GM23338 (cell line): ENCODE data around the gene CCL27. TPM values are rescaled to one million over a fixed set of nuclear protein-coding genes. Genes with fewer than 3 reads are reported as not detected.

ENCODE experiments used
- ATAC-seq: fragments of 200-7000 bp; cut with Tn5 transposase; 3 replicates; pipeline ENCODE4 v1.9.1; 2020
- DNase-seq: peaks from one replicate; pipeline ENCODE4 v3.0.0-alpha.2; 2015; ENCODE audit warnings: low spot score
- H2AFZ ChIP-seq: fragments of 200-600 bp; sonication (generic); 2 replicates; pipeline ENCODE4 v1.8.0; 2016; ENCODE audit warnings: antibody characterized with exemption, mild to moderate bottlenecking, moderate library complexity
- H3F3A ChIP-seq: fragments of 200-600 bp; sonication (generic); replicated peaks from 2 replicates; pipeline ENCODE4 v1.8.0; 2017; ENCODE audit warnings: antibody characterized with exemption, mixed run types, low read depth
- H3K27ac ChIP-seq: fragments of 200-600 bp; sonication (generic); 2 replicates; pipeline ENCODE4 v1.6.1; 2016; ENCODE audit warnings: low read depth
- H3K27me3 ChIP-seq: fragments of 200-600 bp; sonication (generic); 2 replicates; pipeline ENCODE4 v1.8.0; 2016; ENCODE audit warnings: mild to moderate bottlenecking, mixed run types, moderate library complexity; ENCODE audit not compliant: insufficient read depth
- H3K36me3 ChIP-seq: fragments of 200-600 bp; sonication (generic); 2 replicates; pipeline ENCODE4 v1.8.0; 2016; ENCODE audit warnings: mild to moderate bottlenecking; ENCODE audit not compliant: insufficient read depth
- H3K4me1 ChIP-seq: fragments of 200-600 bp; sonication (generic); 2 replicates; pipeline ENCODE4 v1.8.0; 2016; ENCODE audit warnings: mild to moderate bottlenecking, moderate library complexity; ENCODE audit not compliant: insufficient read depth
- H3K4me2 ChIP-seq: fragments of 200-600 bp; sonication (generic); 2 replicates; pipeline ENCODE4 v1.7.1; 2017; ENCODE audit warnings: mixed run types
- H3K4me3 ChIP-seq: fragments of 200-600 bp; sonication (generic); 2 replicates; pipeline ENCODE4 v1.6.1; 2016; ENCODE audit warnings: mixed run types
- H3K79me2 ChIP-seq: fragments of 200-600 bp; sonication (generic); replicated peaks from 2 replicates; pipeline ENCODE4 v1.8.0; 2017; ENCODE audit warnings: mild to moderate bottlenecking; ENCODE audit not compliant: insufficient read depth
- H3K9me2 ChIP-seq: fragments of 200-600 bp; sonication (generic); 2 replicates; pipeline ENCODE4 v1.8.0; 2017; ENCODE audit not compliant: insufficient read depth
- H4K20me1 ChIP-seq: fragments of 200-600 bp; sonication (generic); replicated peaks from 2 replicates; pipeline ENCODE4 v1.8.0; 2017; ENCODE audit warnings: mild to moderate bottlenecking; ENCODE audit not compliant: insufficient read depth
- H3K27ac Mint-ChIP-seq: 2 replicates; pipeline ENCODE4 v1.8.0; 2020; ENCODE audit warnings: inconsistent platforms, mild to moderate bottlenecking, moderate library complexity, mixed read lengths
- H3K27me3 Mint-ChIP-seq: 3 replicates; pipeline ENCODE4 v1.8.0; 2022; ENCODE audit warnings: low read depth, mild to moderate bottlenecking, moderate library complexity, mixed read lengths, inconsistent platforms; ENCODE audit not compliant: insufficient read depth, poor library complexity
- H3K36me3 Mint-ChIP-seq: 3 replicates; pipeline ENCODE4 v1.8.0; 2021; ENCODE audit warnings: low read depth, mild to moderate bottlenecking, inconsistent platforms, moderate library complexity, mixed read lengths
- H3K4me1 Mint-ChIP-seq: 3 replicates; pipeline ENCODE4 v1.8.0; 2020; ENCODE audit warnings: mild to moderate bottlenecking, inconsistent platforms, mixed read lengths
- H3K4me3 Mint-ChIP-seq: 3 replicates; pipeline ENCODE4 v1.8.0; 2021; ENCODE audit warnings: moderate library complexity, mild to moderate bottlenecking, inconsistent platforms, mixed read lengths
- H3K9me3 Mint-ChIP-seq: 3 replicates; pipeline ENCODE4 v1.8.0; 2020; ENCODE audit warnings: moderate library complexity, mild to moderate bottlenecking, inconsistent platforms, mixed read lengths
- CREB1 ChIP-seq: fragments of 250-450 bp; sonication (Bioruptor Pico); IDR thresholded peaks from 2 replicates; pipeline ENCODE4 v1.5.0; 2020; ENCODE audit warnings: low read depth, mild to moderate bottlenecking, moderate library complexity
- CTCF ChIP-seq, 2 experiments: fragments of 200-600 bp in 1 of 2; sonication (generic) in 1 of 2; conservative IDR thresholded peaks; 2 replicates each; pipeline versions ENCODE4 v1.5.1 to v1.6.1; 2016 to 2017; ENCODE audit warnings: antibody characterized with exemption in 2 of 2, low read depth in 2 of 2, mild to moderate bottlenecking in 2 of 2, moderate library complexity in 1 of 2
- EZH2 ChIP-seq: fragments of 200-600 bp; sonication (generic); IDR thresholded peaks from one replicate; pipeline ENCODE4 v1.8.0; 2017; ENCODE audit warnings: antibody characterized with exemption, mild to moderate bottlenecking, low read depth; ENCODE audit not compliant: unreplicated experiment
- EZH2phosphoT487 ChIP-seq: fragments of 200-600 bp; sonication (generic); IDR thresholded peaks from one replicate; pipeline ENCODE4 v1.8.1; 2018; ENCODE audit warnings: antibody characterized with exemption; ENCODE audit not compliant: unreplicated experiment
- JUNB ChIP-seq: IDR thresholded peaks from one replicate; pipeline ENCODE4 v1.6.1; 2016; ENCODE audit warnings: antibody characterized with exemption; ENCODE audit not compliant: unreplicated experiment
- NANOG ChIP-seq: IDR thresholded peaks from 2 replicates; pipeline ENCODE4 v1.6.1; 2016; ENCODE audit warnings: antibody characterized with exemption, borderline replicate concordance
- POLR2AphosphoS5 ChIP-seq: IDR thresholded peaks from 2 replicates; pipeline ENCODE4 v1.6.1; 2016; ENCODE audit warnings: antibody characterized with exemption, low read depth
- REST ChIP-seq: IDR thresholded peaks from one replicate; pipeline ENCODE4 v1.6.1; 2018; ENCODE audit warnings: antibody characterized with exemption; ENCODE audit not compliant: unreplicated experiment
- STAT1 ChIP-seq: IDR thresholded peaks from one replicate; pipeline ENCODE4 v1.6.1; 2016; ENCODE audit warnings: antibody characterized with exemption; ENCODE audit not compliant: unreplicated experiment
- ZNF114 ChIP-seq: fragments of 250-450 bp; sonication (Bioruptor Pico); IDR thresholded peaks from 2 replicates; pipeline ENCODE4 v1.5.0; 2020; ENCODE audit warnings: mild to moderate bottlenecking, moderate library complexity
- ZNF331 ChIP-seq: fragments of 250-450 bp; sonication (Bioruptor Pico); IDR thresholded peaks from 2 replicates; pipeline ENCODE4 v1.5.0; 2020; ENCODE audit warnings: low read depth, mild to moderate bottlenecking, moderate library complexity
- polyA plus RNA-seq: library from polyadenylated mRNA; unstranded; fragments of >200 nt; fragmentation: Nextera tagmentation; extraction: Ambion mirVana; gene quantifications from 2 replicates; pipeline ENCODE4 v1.2.1, GENCODE V29; 2016
- total RNA-seq: library from RNA; depleted of rRNA; stranded (reverse); fragments of >200 nt; shearing (Covaris generic); gene quantifications from 2 replicates; pipeline ENCODE4 v1.2.3, GENCODE V29; 2014
- TF ChIP-seq, protein P1 (sequence below): IDR thresholded peaks from 2 replicates; pipeline ENCODE4 v1.6.1; 2016; ENCODE audit warnings: antibody characterized with exemption
- TF ChIP-seq, protein P2 (sequence below): fragments of 250-450 bp; sonication (Bioruptor Pico); IDR thresholded peaks from 2 replicates; pipeline ENCODE4 v1.5.0; 2020; ENCODE audit warnings: mild to moderate bottlenecking, moderate library complexity

The CCL27 gene
- total and polyA plus RNA-seq, 2 experiments from 2014 or later = not detected

DNA sequence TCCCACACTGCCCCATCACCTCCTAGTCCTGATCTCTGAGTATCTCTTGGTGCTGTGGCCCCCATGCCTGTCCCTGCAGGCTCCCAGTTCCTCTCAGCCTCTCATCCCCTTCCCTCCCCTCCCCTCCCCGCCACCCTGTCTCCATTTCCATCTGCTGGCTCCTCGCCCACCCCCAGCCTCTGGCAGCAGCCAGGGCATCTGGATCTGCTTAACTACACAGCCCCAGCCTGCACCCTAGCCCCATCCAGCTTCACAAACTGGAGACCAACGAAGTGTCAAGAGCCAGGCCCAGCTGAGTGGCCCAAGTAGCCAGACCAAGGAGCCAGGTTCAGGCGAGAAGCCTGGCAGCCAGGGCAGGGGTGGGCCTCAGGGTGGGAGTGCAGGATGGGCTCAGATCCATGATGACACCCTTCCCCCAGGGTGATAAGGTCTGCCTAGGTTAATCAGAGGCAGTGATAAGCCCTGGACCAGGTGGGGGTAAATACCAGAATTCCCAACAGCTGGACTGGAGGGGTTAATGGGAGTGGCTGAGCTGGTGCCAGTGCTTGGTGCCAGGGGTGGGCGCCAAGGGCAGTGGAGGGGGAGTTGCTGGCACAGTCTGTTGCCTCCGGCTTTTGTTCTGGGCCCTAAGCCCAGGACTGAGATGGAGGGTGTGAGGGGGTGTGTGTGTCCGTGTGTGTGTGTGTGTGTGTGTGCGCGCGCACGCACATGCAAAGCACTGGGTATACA, 8.0 kb downstream of the CCL27 start:
- H3K9me2 ChIP-seq = no peaks in the 10 kb centered on the region
- no peak overlapping the region for H2AFZ ChIP-seq
- no peaks in the 10 kb centered on the region for H3K27me3 ChIP-seq
- no peak overlapping the region for H3K4me3 ChIP-seq
- Mint-ChIP-seq H3K4me1 (peaks cover 34% of the 10 kb centered on the region), H3K27ac (no peak overlapping the region), H3K4me3 (no peak overlapping the region; the same call in 2 of the 3 replicates), H3K36me3 (peaks cover 5% of the 10 kb centered on the region), H3K27me3 (peaks cover 24% of the 10 kb centered on the region), H3K9me3 (no peaks in the 10 kb centered on the region; the same call in 2 of the 3 replicates)
- no peak overlapping the region for H3K4me2 ChIP-seq
- no peak overlapping the region for H3K27ac ChIP-seq
- DNase-seq (no peak), ATAC-seq (no peak)
- H4K20me1 ChIP-seq = no peaks in the 10 kb centered on the region; the same call in 1 of the 2 replicates
- H3F3A ChIP-seq = 0 out of 2 replicates have a peak, but pooled peaks cover 4% of the 10 kb centered on the region
- TF ChIP-seq JUNB (no peak), STAT1 (no peak), CTCF (conservative IDR thresholded peaks at IDR 0.05; ENCODE audit: low read depth in 2 of 2) (no peak), EZH2 (no peak), POLR2AphosphoS5 (no peak), NANOG (no peak), EZH2phosphoT487 (no peak), REST (no peak), ZNF331 (CRISPR knock-in tag) (no peak), CREB1 (CRISPR knock-in tag) (no peak), ZNF114 (CRISPR knock-in tag) (no peak)
- TF ChIP-seq, protein P1, sequence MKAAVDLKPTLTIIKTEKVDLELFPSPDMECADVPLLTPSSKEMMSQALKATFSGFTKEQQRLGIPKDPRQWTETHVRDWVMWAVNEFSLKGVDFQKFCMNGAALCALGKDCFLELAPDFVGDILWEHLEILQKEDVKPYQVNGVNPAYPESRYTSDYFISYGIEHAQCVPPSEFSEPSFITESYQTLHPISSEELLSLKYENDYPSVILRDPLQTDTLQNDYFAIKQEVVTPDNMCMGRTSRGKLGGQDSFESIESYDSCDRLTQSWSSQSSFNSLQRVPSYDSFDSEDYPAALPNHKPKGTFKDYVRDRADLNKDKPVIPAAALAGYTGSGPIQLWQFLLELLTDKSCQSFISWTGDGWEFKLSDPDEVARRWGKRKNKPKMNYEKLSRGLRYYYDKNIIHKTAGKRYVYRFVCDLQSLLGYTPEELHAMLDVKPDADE = no peak
- TF ChIP-seq, protein P2, sequence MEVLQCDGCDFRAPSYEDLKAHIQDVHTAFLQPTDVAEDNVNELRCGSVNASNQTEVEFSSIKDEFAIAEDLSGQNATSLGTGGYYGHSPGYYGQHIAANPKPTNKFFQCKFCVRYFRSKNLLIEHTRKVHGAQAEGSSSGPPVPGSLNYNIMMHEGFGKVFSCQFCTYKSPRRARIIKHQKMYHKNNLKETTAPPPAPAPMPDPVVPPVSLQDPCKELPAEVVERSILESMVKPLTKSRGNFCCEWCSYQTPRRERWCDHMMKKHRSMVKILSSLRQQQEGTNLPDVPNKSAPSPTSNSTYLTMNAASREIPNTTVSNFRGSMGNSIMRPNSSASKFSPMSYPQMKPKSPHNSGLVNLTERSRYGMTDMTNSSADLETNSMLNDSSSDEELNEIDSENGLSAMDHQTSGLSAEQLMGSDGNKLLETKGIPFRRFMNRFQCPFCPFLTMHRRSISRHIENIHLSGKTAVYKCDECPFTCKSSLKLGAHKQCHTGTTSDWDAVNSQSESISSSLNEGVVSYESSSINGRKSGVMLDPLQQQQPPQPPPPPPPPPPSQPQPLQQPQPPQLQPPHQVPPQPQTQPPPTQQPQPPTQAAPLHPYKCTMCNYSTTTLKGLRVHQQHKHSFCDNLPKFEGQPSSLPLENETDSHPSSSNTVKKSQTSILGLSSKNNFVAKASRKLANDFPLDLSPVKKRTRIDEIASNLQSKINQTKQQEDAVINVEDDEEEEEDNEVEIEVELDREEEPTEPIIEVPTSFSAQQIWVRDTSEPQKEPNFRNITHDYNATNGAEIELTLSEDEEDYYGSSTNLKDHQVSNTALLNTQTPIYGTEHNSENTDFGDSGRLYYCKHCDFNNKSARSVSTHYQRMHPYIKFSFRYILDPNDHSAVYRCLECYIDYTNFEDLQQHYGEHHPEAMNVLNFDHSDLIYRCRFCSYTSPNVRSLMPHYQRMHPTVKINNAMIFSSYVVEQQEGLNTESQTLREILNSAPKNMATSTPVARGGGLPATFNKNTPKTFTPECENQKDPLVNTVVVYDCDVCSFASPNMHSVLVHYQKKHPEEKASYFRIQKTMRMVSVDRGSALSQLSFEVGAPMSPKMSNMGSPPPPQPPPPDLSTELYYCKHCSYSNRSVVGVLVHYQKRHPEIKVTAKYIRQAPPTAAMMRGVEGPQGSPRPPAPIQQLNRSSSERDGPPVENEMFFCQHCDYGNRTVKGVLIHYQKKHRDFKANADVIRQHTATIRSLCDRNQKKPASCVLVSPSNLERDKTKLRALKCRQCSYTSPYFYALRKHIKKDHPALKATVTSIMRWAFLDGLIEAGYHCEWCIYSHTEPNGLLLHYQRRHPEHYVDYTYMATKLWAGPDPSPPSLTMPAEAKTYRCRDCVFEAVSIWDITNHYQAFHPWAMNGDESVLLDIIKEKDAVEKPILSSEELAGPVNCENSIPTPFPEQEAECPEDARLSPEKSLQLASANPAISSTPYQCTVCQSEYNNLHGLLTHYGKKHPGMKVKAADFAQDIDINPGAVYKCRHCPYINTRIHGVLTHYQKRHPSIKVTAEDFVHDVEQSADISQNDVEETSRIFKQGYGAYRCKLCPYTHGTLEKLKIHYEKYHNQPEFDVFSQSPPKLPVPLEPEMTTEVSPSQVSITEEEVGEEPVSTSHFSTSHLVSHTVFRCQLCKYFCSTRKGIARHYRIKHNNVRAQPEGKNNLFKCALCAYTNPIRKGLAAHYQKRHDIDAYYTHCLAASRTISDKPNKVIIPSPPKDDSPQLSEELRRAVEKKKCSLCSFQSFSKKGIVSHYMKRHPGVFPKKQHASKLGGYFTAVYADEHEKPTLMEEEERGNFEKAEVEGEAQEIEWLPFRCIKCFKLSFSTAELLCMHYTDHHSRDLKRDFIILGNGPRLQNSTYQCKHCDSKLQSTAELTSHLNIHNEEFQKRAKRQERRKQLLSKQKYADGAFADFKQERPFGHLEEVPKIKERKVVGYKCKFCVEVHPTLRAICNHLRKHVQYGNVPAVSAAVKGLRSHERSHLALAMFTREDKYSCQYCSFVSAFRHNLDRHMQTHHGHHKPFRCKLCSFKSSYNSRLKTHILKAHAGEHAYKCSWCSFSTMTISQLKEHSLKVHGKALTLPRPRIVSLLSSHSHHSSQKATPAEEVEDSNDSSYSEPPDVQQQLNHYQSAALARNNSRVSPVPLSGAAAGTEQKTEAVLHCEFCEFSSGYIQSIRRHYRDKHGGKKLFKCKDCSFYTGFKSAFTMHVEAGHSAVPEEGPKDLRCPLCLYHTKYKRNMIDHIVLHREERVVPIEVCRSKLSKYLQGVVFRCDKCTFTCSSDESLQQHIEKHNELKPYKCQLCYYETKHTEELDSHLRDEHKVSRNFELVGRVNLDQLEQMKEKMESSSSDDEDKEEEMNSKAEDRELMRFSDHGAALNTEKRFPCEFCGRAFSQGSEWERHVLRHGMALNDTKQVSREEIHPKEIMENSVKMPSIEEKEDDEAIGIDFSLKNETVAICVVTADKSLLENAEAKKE (CRISPR knock-in tag) = no peak
- peaks cover 3% of the 10 kb centered on the region; the same call in 1 of the 2 replicates for H3K36me3 ChIP-seq
- peaks cover 16% of the 10 kb centered on the region for H3K4me1 ChIP-seq
- no peaks in the 10 kb centered on the region for H3K79me2 ChIP-seq
